Femur (tissue), 1 donor: Measurements from ENCODE around the gene MYG1.
"Not testable (repeated sequence)": the region's sequence is repeated elsewhere in the genome, so short reads cannot be mapped to it uniquely, and the experiment has no call there.

ENCODE experiments used
- DNase-seq: peaks from one replicate; pipeline ENCODE4 v3.0.0-alpha.2; 2017

MYG1 gene

GRCh38 chr12:53287741-53288216 is 11.7 kb upstream of the MYG1 start:
- DNase-seq, result peak; percentile 61

DNA sequence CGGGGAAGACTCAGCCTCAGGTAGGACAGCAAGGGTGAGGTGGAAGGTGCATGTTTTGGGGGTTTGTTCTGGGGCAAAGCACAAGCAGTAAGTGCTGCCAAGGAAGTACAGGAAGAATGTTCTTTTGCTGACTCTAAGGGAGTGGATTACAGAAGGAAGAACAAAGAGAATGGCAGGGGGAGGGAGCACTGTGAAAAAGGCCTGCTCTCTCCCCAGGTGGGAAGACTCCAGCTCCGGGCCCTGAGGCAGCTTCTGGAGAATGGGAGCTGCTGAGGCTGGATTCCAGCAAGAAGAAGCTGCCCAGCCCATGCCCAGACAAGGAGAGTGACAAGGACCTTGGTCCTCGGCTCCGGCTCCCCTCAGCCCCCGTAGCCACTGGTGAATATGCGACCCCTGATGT is 11.2 kb upstream of the MYG1 start:
- DNase-seq, result no peak

- no peak for DNase-seq
These were observed 9.6 kb upstream of the MYG1 start for GRCh38 chr12:53289891-53290290.

GRCh38 chr12:53290661-53291060 is 8.8 kb upstream of the MYG1 start:
- no peak for DNase-seq

GRCh38 chr12:53292426-53292825 is 7.1 kb upstream of the MYG1 start:
- no peak for DNase-seq

- peak; percentile 96 for DNase-seq
These were observed 4.2 kb upstream of the MYG1 start, which contains the start of gene PFDN5 for GRCh38 chr12:53295070-53295890. TSS of gene PFDN5 (plus strand) at chr12:53295542. CDS start at chr12:53295568, 26 bp downstream.

GRCh38 chr12:53295891-53296219 is 3.6 kb upstream of the MYG1 start:
- no peak for DNase-seq

DNA sequence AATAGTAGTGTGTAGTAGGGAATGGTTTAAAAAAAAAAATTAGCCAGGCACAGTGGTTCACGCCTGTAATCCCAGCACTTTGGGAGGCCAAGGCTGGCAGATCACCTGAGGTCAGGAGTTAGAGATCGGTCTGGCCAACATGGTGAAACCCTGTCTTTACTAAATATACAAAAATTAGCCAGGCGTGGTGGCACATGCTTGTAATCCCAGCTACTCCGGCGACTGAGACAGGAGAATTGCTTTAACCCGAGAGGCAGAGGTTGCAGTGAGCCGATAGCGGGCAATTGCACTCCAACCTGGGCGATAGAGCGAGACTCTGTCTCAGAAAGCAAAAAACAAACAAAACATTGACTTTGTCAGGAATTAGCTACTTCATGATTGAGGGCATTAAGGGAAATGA is 2.4 kb upstream of the MYG1 start:
- not testable (repeated sequence) for DNase-seq

DNA sequence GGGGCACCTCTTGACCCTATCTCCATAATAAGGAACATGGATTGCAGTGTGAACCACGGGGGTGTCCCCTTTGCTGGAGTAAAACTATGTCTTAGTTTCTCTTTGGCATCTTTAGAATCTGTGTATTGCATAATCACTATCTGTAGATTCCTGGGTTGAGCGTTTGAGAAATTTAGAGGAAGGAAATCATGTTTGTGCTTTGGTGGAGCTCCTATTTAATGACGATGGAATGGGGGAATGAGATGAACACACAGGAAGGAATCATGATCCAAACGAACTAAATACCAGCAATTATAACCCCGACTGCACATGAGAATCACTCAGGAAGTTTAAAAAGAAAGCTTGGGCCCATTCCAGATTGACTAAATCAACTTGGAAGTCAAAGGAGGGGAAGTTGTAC is 1.3 kb upstream of the MYG1 start:
- DNase-seq, result no peak

DNA sequence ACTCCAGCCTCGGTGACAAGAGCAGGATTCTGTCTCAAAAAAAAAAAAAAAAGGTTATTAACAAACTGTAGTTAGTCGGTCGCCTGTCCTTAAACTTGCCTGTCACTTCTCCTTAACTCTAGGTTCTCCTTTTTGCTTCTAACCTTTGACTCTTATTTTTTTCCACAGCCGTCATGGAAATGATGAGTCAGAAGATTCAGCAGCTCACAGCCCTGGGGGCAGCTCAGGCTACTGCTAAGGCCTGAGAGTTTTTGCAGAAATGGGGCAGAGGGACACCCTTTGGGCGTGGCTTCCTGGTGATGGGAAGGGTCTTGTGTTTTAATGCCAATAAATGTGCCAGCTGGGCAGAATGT is 418 bp upstream of the MYG1 start:
- peak; percentile 46 for DNase-seq

DNA sequence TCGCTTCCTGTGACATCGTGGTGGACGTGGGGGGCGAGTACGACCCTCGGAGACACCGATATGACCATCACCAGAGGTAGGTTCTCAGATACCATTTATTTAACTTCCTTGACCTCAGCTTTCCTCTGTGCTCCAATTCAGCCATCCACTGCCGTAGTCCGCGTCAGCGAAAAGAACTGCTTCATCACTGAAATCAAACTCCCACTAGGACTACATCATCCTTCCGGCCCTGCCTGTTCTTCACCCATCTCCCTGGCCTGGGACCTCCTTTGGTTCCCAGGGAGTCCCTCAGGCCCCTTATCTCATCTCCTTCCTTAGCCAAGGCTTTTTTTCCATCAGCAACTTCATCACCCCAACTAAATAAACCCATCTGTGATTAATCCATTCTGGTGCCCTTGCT is 692 bp downstream of the MYG1 start:
- DNase-seq, result no peak

GRCh38 chr12:53302903-53303302 is 3.4 kb downstream of the MYG1 start:
- no peak for DNase-seq

- DNase-seq, result no peak
These were observed 7.3 kb downstream of the MYG1 start for GRCh38 chr12:53306826-53307225.

DNA sequence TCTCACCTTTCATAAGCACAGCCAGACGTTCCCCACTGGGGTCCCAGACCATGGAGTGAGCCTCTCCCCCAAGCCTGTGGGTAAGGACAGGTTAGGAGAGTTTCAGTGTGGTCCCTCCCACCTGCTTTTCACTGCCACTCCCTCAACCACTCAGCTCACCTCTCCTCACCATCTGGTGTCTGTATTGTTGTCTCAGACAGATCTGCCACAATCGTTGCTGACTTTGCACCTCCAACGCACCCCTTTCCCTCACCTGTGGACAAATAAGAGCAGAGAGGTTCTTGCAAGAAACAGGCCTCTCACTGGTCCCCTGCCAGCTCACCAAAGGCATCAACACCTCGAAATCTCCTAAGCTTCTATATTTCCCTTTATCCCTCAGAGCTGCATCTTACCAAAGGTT is 8.8 kb downstream of the MYG1 start:
- no peak for DNase-seq

GRCh38 chr12:53313996-53314395 is 14.5 kb downstream of the MYG1 start:
- DNase-seq, result no peak

DNA sequence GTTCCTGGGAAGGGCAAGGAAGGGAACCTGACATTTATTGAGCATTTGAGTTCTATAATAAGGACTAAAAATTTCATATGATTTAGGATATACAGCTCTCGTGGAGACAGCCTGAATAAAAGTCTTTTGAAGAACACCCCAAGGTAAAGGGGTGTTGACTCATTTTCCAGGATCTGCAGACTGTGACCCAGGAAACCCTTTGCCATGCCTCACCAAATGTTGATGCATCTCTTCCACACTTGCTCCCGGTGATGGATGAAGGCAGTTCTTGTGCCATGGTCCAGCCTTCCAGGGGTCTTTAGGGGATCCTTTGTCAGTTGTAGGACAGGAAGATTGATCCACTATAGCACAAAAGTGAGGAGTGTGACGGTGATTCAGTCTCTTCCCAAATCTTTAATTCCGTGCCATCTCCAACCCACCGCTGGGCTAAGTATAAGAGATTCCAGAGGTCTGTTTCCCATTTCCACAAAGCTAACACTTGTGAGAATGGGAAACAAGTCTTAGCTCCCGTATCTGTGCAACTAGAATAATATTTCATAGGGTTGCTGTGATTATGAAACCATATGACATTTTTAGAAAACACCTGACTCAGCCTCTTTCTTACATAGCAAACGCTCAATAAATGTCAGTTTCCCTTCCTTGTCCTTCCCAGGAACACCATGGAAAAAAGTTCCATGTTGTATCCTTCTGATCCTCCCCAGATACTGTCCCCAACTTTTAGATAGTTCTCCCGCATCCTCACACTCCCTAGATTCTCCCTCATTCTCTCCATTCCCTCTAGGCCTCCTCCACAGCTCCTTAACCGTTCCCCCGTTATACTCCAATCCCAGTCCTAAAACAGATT is 21.1 kb downstream of the MYG1 start:
- DNase-seq, result no peak

GRCh38 chr12:53324113-53324778 is 24.8 kb downstream of the MYG1 start:
- peak; percentile 51 for DNase-seq

DNA sequence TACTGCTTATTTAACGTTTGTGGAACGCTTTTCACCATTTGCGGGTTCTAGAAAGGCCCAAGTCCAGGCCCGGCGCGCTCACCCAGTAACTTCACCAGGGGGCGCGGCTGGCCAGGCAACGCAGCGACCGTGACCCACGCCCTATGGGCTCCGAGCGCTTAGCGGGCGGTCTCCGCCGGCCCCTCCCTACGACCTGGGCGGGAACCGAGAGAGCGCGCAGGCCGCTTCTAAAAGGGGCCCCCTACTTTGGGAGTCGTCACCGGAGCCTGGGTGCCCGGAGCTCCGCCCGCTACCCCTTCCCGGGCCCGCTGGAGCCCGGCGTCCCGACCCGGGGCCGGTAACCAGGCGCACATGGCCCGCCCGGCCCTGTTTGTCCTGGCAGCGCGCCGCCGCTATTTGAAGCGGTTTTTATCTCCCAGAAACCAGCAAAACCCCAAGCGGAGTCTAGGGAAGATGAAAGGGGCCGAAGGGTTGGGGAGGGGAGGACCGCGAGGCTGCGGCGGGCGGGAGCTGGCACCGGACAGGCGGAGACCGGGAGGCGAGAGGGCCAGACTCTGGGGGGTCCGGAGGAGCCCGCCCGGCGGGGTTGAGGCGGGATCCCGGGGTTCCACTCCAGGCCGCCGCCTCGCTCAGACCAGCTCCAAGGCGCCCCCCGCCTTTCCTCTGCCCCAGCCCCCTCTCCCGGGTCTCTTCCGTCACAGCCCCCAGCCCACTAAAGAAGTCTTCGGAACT is 25.4 kb downstream of the MYG1 start:
- peak; percentile 96 for DNase-seq

DNA sequence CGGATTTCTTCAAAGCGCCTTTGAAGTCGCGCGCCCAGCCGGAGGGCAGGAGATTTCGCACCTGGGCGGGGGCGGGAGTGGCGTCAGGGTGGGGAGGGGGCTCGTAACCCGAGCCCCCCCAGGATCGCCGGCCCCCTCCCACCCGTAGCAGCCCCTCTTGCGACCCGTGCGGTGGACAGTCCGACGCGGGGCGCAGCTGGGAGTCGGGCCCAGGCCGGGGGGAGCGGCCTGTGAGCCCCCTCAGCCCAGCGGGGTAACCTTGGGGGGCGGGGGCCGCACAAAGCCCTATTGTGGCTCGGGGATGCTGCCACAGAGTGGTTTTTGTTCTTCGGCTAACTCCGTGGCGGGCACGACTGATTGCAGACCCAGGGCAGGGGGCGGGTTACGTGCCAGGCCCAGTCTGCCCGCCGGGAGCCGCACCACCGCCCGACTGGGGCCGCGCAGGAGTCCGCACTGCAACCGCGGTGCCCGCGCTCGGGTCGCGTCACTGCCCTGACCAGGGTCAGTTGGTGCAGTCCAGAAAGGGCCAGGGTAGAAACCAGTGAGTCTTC is 26.1 kb downstream of the MYG1 start:
- peak; percentile 80 for DNase-seq

DNA sequence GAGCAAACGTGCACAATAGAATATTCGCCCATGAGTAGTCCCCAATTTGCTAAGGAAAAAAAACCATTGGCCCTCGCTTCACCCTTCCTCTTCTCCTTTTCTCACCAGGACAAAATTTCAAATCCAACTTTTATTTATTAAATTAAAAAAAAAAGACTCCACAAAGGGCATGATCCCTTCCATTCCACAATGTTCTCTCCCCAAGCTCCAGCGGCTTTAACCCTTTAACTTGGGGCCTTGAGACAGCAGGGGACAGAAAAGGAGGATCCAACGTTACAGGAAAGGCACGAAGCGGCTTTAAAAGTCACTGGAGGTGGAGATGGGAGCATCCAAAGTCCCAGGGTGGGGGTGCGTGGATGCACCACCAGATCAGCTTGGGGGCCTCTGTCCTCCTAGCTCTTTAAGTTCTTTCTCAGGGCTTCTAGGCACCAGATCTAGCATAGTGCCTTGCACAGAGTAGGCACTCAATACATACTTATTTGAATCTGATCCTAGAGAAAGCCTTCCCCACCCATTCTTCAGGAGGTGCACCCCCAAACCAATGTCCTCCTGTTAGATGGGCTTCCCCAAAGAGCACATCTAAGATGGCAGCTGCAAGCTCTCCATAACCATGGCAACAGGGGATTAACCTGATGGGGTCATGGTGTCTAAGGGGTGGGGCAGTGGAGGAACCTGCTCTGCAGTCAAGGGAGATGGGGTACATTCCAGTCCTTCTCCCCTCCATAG is 27.1 kb downstream of the MYG1 start:
- DNase-seq, result no peak

GRCh38 chr12:53327435-53328042 is 28.0 kb downstream of the MYG1 start:
- DNase-seq, result no peak
